Measurements from ENCODE around the gene MAN1A2.
"Not testable (repeated sequence)": the region's sequence is repeated elsewhere in the genome, so short reads cannot be mapped to it uniquely, and the experiment has no call there.

MAN1A2 gene

GRCh38 chr1:117511273-117511672 lies 144.0 kb downstream of the MAN1A2 start:
- DNase-seq, result no peak

GRCh38 chr1:117512728-117513321 lies 145.6 kb downstream of the MAN1A2 start:
- peak; percentile 25 for DNase-seq

- DNase-seq, result no peak
Observed at GRCh38 chr1:117523111-117523510, 155.9 kb downstream of the MAN1A2 start.

GRCh38 chr1:117527074-117527473 lies 159.8 kb downstream of the MAN1A2 start:
- no peak for DNase-seq

- DNase-seq, result no peak
Observed at GRCh38 chr1:117527566-117528102, 160.4 kb downstream of the MAN1A2 start.

- DNase-seq, result no peak
Observed at GRCh38 chr1:117529683-117530082, 162.4 kb downstream of the MAN1A2 start.

- no peak for DNase-seq
Observed at GRCh38 chr1:117531222-117531621, 164.0 kb downstream of the MAN1A2 start.

- no peak for DNase-seq
Observed at GRCh38 chr1:117534995-117535467, 167.8 kb downstream of the MAN1A2 start.

- no peak for DNase-seq
Observed at GRCh38 chr1:117535821-117536220, 168.6 kb downstream of the MAN1A2 start.

GRCh38 chr1:117537291-117537920 lies 170.2 kb downstream of the MAN1A2 start:
- no peak for DNase-seq

- DNase-seq, result no peak
Observed at GRCh38 chr1:117540532-117540931, 173.3 kb downstream of the MAN1A2 start.

- DNase-seq, result no peak
Observed at GRCh38 chr1:117541003-117541402, 173.8 kb downstream of the MAN1A2 start.

GRCh38 chr1:117541585-117541984 lies 174.3 kb downstream of the MAN1A2 start:
- DNase-seq, result no peak

GRCh38 chr1:117544509-117545109 lies 177.4 kb downstream of the MAN1A2 start:
- no peak for DNase-seq

- no peak for DNase-seq
Observed at GRCh38 chr1:117546467-117546866, 179.2 kb downstream of the MAN1A2 start.

- no peak for DNase-seq
Observed at GRCh38 chr1:117553471-117553870, 186.2 kb downstream of the MAN1A2 start.

- DNase-seq, result no peak
Observed at GRCh38 chr1:117555806-117556205, 188.6 kb downstream of the MAN1A2 start.

GRCh38 chr1:117556341-117556740 lies 189.1 kb downstream of the MAN1A2 start:
- no peak for DNase-seq

- DNase-seq, result no peak
Observed at GRCh38 chr1:117556976-117557375, 189.7 kb downstream of the MAN1A2 start.

GRCh38 chr1:117558451-117558850 lies 191.2 kb downstream of the MAN1A2 start:
- DNase-seq, result not testable (repeated sequence)

- DNase-seq, result no peak
Observed at GRCh38 chr1:117559139-117559538, 191.9 kb downstream of the MAN1A2 start.

GRCh38 chr1:117559985-117560384 lies 192.7 kb downstream of the MAN1A2 start:
- no peak for DNase-seq

- DNase-seq, result no peak
Observed at GRCh38 chr1:117561071-117561470, 193.8 kb downstream of the MAN1A2 start.

- no peak for DNase-seq
Observed at GRCh38 chr1:117561551-117561950, 194.3 kb downstream of the MAN1A2 start.
